ENCODE results near the gene FEM1A. TPM values are rescaled to one million over a fixed set of nuclear protein-coding genes. Genes with fewer than 3 reads are reported as not detected.
"Not testable (repeated sequence)": the region's sequence is repeated elsewhere in the genome, so short reads cannot be mapped to it uniquely, and the experiment has no call there.

FEM1A gene
- total and polyA plus RNA-seq, 4 donors: 5.6 to 14.6 (median 8.6) TPM

DNA sequence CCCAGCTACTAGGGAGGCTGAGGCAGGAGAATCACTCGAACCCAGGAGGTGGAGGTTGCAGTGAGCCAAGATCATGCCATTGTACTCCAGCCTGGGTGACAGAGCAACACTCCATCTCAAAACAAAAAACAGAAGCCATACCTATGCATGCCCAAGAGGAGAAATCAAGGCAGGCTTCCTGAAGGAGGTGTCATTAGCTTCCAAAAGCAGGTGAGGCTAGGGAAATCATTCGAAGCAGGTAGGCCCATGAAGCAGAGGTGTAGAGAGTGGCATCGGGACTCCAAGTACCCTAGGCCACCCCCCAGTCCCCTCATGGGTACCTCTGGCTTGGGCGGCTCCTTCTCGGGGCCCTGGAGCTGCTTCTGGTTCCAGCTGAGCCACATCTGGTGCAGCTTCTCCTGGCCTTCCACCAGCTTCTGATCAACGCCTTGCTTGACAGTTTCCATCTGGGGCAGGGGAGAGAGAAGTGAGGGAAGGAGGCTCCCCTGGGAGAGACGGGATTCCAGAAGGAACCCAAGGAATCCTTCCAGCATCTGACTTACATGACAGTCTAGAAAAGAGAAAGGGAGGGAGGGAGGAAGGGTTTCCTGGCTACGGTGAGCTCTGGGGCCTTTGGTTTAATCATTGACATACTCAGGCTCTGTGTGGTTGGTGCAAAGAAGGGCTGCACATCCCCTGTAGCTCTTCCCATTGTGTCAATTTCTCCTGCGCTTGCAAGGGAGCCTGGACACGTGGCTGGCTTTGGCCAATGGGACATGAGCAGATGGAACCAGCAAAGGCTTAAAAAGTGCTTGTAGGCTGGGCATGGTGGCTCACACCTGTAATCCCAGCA, 53.0 kb downstream of the FEM1A start:
- peaks cover 9 to 27% (median 22%) of the 10 kb centered on the region in 4 donors for H3K36me3 ChIP-seq (ENCODE audit: control insufficient read depth in 4 of 4, insufficient read depth in 4 of 4, low read length in 4 of 4)
- no peak overlapping the region for H3K9ac ChIP-seq (ENCODE audit: insufficient read depth in 1 of 2, low read length in 2 of 2)
- H3K4me3 ChIP-seq: no peak overlapping the region
- no peaks in the 10 kb centered on the region for H3K27me3 ChIP-seq (ENCODE audit: control insufficient read depth in 3 of 3, insufficient read depth in 3 of 3, low read length in 2 of 3)
- no peak for TF ChIP-seq CTCF (IDR thresholded peaks at IDR 0.05; ENCODE audit: control extremely low read depth, extremely low read depth)
- peak; percentile 46 to 50 (median 50) for DNase-seq
- H3K9me3 ChIP-seq (ENCODE audit: control insufficient read depth in 4 of 4, insufficient read depth in 3 of 4, low read length in 3 of 4): no peaks in the 10 kb centered on the region
- WGBS, 2 donors: 79 to 90% methylated on average over 10 of the region's 10 CpGs
- H3K4me1 ChIP-seq (ENCODE audit: control insufficient read depth in 5 of 5, insufficient read depth in 5 of 5, low read length in 5 of 5): no peaks in the 10 kb centered on the region
- H3K27ac ChIP-seq (ENCODE audit: low read depth in 1 of 2, low read length in 1 of 2): no peak overlapping the region
- no peak for ATAC-seq (ENCODE audit: insufficient read depth, low FRiP score)

DNA sequence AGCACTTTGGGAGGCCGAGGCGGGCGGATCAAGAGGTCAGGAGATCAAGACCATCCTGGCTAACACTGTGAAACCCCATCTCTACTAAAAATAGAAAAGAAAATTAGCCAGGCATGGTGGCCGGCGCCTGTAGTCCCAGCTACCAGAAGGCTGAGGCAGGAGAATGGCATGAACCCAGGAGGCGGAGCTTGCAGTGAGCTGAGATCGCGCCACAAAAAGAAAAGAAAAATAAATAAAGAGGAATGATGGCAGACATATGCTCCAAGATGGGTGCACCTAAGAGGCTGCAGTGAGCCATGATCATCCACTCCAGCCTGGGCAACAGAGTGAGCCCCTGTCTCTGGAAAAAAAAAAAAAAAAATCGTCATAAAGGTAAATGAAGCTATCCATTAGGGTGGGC, 54.4 kb downstream of the FEM1A start:
- ATAC-seq (ENCODE audit: insufficient read depth, low FRiP score); H3K4me1 ChIP-seq (ENCODE audit: control insufficient read depth in 5 of 5, insufficient read depth in 5 of 5, low read length in 5 of 5); H3K27ac ChIP-seq (ENCODE audit: low read depth in 1 of 2, low read length in 1 of 2); H3K27me3 ChIP-seq (ENCODE audit: control insufficient read depth in 3 of 3, insufficient read depth in 3 of 3, low read length in 2 of 3); H3K9ac ChIP-seq (ENCODE audit: insufficient read depth in 1 of 2, low read length in 2 of 2); H3K4me3 ChIP-seq; DNase-seq; H3K9me3 ChIP-seq (ENCODE audit: control insufficient read depth in 4 of 4, insufficient read depth in 3 of 4, low read length in 3 of 4): not testable (repeated sequence)
- 79 to 99% methylated on average over 8 to 9 of the region's 9 CpGs for WGBS, 2 donors
- H3K36me3 ChIP-seq (ENCODE audit: control insufficient read depth in 4 of 4, insufficient read depth in 4 of 4, low read length in 4 of 4): peaks cover 9 to 26% (median 15%) of the 10 kb centered on the region in 4 donors

- no peak for TF ChIP-seq CTCF (IDR thresholded peaks at IDR 0.05; ENCODE audit: control extremely low read depth, extremely low read depth)
Measured at GRCh38 chr19:4847190-4847973, 55.8 kb downstream of the FEM1A start.

DNA sequence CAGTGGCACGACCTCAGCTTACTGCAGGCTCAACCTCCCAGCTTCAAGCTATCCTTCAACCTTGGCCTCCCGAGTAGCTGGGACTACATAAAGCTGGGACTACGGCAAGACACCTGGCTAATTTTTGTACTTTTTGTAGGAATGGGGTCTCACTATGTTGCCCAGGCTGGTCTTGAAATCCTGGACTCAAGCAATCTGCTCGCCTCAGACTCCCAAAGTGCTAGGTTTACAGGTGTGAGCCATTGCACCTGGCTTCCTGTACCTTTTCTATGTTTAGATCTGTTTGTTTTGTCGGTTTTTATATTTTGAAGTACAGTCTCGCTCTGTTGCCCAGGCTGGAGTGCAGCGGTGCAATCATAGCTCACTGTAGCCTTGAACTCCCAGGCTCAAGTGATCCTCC, 57.5 kb downstream of the FEM1A start:
- TF ChIP-seq CTCF (IDR thresholded peaks at IDR 0.05; ENCODE audit: control extremely low read depth, extremely low read depth): no peak
- DNase-seq (no peak), ATAC-seq (ENCODE audit: insufficient read depth, low FRiP score) (no peak)
- H3K36me3 ChIP-seq (ENCODE audit: control insufficient read depth in 4 of 4, insufficient read depth in 4 of 4, low read length in 4 of 4): peaks cover 4 to 24% (median 14%) of the 10 kb centered on the region in 4 donors
- no peaks in the 10 kb centered on the region for H3K9me3 ChIP-seq (ENCODE audit: control insufficient read depth in 4 of 4, insufficient read depth in 3 of 4, low read length in 3 of 4)
- WGBS, 2 donors: 96 to 97% methylated on average over 7 of the region's 7 CpGs
- H3K27me3 ChIP-seq (ENCODE audit: control insufficient read depth in 3 of 3, insufficient read depth in 3 of 3, low read length in 2 of 3): no peaks in the 10 kb centered on the region
- H3K4me1 ChIP-seq (ENCODE audit: control insufficient read depth in 5 of 5, insufficient read depth in 5 of 5, low read length in 5 of 5): no peaks in the 10 kb centered on the region
- no peak overlapping the region for H3K4me3 ChIP-seq
- no peak overlapping the region for H3K9ac ChIP-seq (ENCODE audit: insufficient read depth in 1 of 2, low read length in 2 of 2)
- no peak overlapping the region for H3K27ac ChIP-seq (ENCODE audit: low read depth in 1 of 2, low read length in 1 of 2)

More at GRCh38 chr19:4847190-4847973, 55.8 kb downstream of the FEM1A start:
- no peak overlapping the region for H3K27ac ChIP-seq (ENCODE audit: low read depth in 1 of 2, low read length in 1 of 2)
- H3K36me3 ChIP-seq (ENCODE audit: control insufficient read depth in 4 of 4, insufficient read depth in 4 of 4, low read length in 4 of 4): peaks cover 7 to 29% (median 16%) of the 10 kb centered on the region in 4 donors
- WGBS, 2 donors: 94 to 97% methylated on average over 22 to 23 of the region's 23 CpGs
- no peak for DNase-seq
- no peaks in the 10 kb centered on the region for H3K4me1 ChIP-seq (ENCODE audit: control insufficient read depth in 5 of 5, insufficient read depth in 5 of 5, low read length in 5 of 5)
- no peak for ATAC-seq (ENCODE audit: insufficient read depth, low FRiP score)
- H3K9ac ChIP-seq (ENCODE audit: insufficient read depth in 1 of 2, low read length in 2 of 2): no peak overlapping the region
- H3K27me3 ChIP-seq (ENCODE audit: control insufficient read depth in 3 of 3, insufficient read depth in 3 of 3, low read length in 2 of 3): no peaks in the 10 kb centered on the region
- H3K9me3 ChIP-seq (ENCODE audit: control insufficient read depth in 4 of 4, insufficient read depth in 3 of 4, low read length in 3 of 4): no peaks in the 10 kb centered on the region
- H3K4me3 ChIP-seq: no peak overlapping the region
